CD4-positive, alpha-beta T cell treated with Interleukin-6 for 4 hours (primary cell): ENCODE data around the gene NACC2.

Experiments used
- DNase-seq: peaks from one replicate; pipeline ENCODE4 v3.0.0-alpha.2; 2020; ENCODE audit warnings: mixed read lengths

NACC2 gene

GRCh38 chr9:136091582-136092352 is 3.3 kb downstream of the NACC2 start:
- no peak for DNase-seq

- no peak for DNase-seq
Measured at GRCh38 chr9:136090768-136091581, 4.1 kb downstream of the NACC2 start.

GRCh38 chr9:136090056-136090735 is 4.9 kb downstream of the NACC2 start:
- no peak for DNase-seq

GRCh38 chr9:136089697-136090045 is 5.4 kb downstream of the NACC2 start:
- DNase-seq, result no peak

GRCh38 chr9:136088939-136089696 is 6.0 kb downstream of the NACC2 start:
- DNase-seq, result no peak

- no peak for DNase-seq
Measured at GRCh38 chr9:136088481-136088938, 6.6 kb downstream of the NACC2 start.

- DNase-seq, result no peak
Measured at GRCh38 chr9:136087741-136088480, 7.2 kb downstream of the NACC2 start.

- no peak for DNase-seq
Measured at GRCh38 chr9:136086951-136087740, 7.9 kb downstream of the NACC2 start.

GRCh38 chr9:136086213-136086881 is 8.7 kb downstream of the NACC2 start:
- no peak for DNase-seq

GRCh38 chr9:136085815-136086212 is 9.3 kb downstream of the NACC2 start:
- DNase-seq, result no peak

GRCh38 chr9:136084063-136084944 is 10.8 kb downstream of the NACC2 start:
- DNase-seq, result no peak

- no peak for DNase-seq
Measured at GRCh38 chr9:136083558-136084062, 11.5 kb downstream of the NACC2 start.

- no peak for DNase-seq
Measured at GRCh38 chr9:136082496-136083361, 12.4 kb downstream of the NACC2 start.

- no peak for DNase-seq
Measured at GRCh38 chr9:136081826-136082495, 13.1 kb downstream of the NACC2 start.

- DNase-seq, result no peak
Measured at GRCh38 chr9:136081113-136081825, 13.8 kb downstream of the NACC2 start.

GRCh38 chr9:136080716-136081112 is 14.4 kb downstream of the NACC2 start:
- DNase-seq, result no peak

- no peak for DNase-seq
Measured at GRCh38 chr9:136079916-136080246, 15.2 kb downstream of the NACC2 start.
